ENCODE results near the gene FMN1.

Gene FMN1

GRCh38 chr15:32908872-32909271 lies 285.6 kb downstream of the FMN1 start:
- Histone ChIP-seq H3K27ac (peak overlapping the region in 1 of 21 experiments; percentile 16), H3K4me3 (no peak overlapping the region)

GRCh38 chr15:32908135-32908801 lies 286.2 kb downstream of the FMN1 start:
- no peak overlapping the region for H3K4me3 ChIP-seq
- no peak overlapping the region for H3K27ac ChIP-seq

GRCh38 chr15:32905481-32905880 lies 289.0 kb downstream of the FMN1 start:
- Histone ChIP-seq H3K4me3 (no peak overlapping the region), H3K27ac (no peak overlapping the region)

GRCh38 chr15:32904448-32904847 lies 290.1 kb downstream of the FMN1 start:
- H3K4me3 ChIP-seq = no peak overlapping the region
- H3K27ac ChIP-seq = no peak overlapping the region

GRCh38 chr15:32903591-32904290 lies 290.8 kb downstream of the FMN1 start:
- no peak overlapping the region for H3K4me3 ChIP-seq
- H3K27ac ChIP-seq = no peak overlapping the region

- H3K27ac ChIP-seq = no peak overlapping the region
- H3K4me3 ChIP-seq = no peak overlapping the region
Measured at GRCh38 chr15:32901995-32902394, 292.5 kb downstream of the FMN1 start.

GRCh38 chr15:32901192-32901591 lies 293.3 kb downstream of the FMN1 start:
- H3K27ac ChIP-seq = no peak overlapping the region
- H3K4me3 ChIP-seq = no peak overlapping the region

GRCh38 chr15:32899126-32899596 lies 295.4 kb downstream of the FMN1 start:
- no peak overlapping the region for H3K27ac ChIP-seq
- no peak overlapping the region for H3K4me3 ChIP-seq

- Histone ChIP-seq H3K4me3 (no peak overlapping the region), H3K27ac (no peak overlapping the region)
Measured at GRCh38 chr15:32898414-32898813, 296.1 kb downstream of the FMN1 start.

GRCh38 chr15:32893421-32893820 lies 301.1 kb downstream of the FMN1 start:
- H3K4me3 ChIP-seq = no peak overlapping the region
- H3K27ac ChIP-seq = no peak overlapping the region

GRCh38 chr15:32889214-32889613 lies 305.3 kb downstream of the FMN1 start:
- H3K27ac ChIP-seq = no peak overlapping the region
- H3K4me3 ChIP-seq = no peak overlapping the region

- H3K4me3 ChIP-seq = no peak overlapping the region
- no peak overlapping the region for H3K27ac ChIP-seq
Measured at GRCh38 chr15:32888221-32888761, 306.2 kb downstream of the FMN1 start.

GRCh38 chr15:32887090-32887489 lies 307.4 kb downstream of the FMN1 start:
- Histone ChIP-seq H3K27ac (no peak overlapping the region), H3K4me3 (no peak overlapping the region)

- H3K4me3 ChIP-seq = no peak overlapping the region
- no peak overlapping the region for H3K27ac ChIP-seq
Measured at GRCh38 chr15:32886459-32886858, 308.1 kb downstream of the FMN1 start.

- no peak overlapping the region for H3K27ac ChIP-seq
- no peak overlapping the region for H3K4me3 ChIP-seq
Measured at GRCh38 chr15:32885713-32886112, 308.8 kb downstream of the FMN1 start.

GRCh38 chr15:32884146-32884545 lies 310.4 kb downstream of the FMN1 start:
- no peak overlapping the region for H3K4me3 ChIP-seq
- no peak overlapping the region for H3K27ac ChIP-seq

GRCh38 chr15:32882955-32883354 lies 311.6 kb downstream of the FMN1 start:
- Histone ChIP-seq H3K4me3 (no peak overlapping the region), H3K27ac (no peak overlapping the region)

- Histone ChIP-seq H3K27ac (no peak overlapping the region), H3K4me3 (no peak overlapping the region)
Measured at GRCh38 chr15:32881528-32881927, 313.0 kb downstream of the FMN1 start.

- Histone ChIP-seq H3K27ac (no peak overlapping the region), H3K4me3 (no peak overlapping the region)
Measured at GRCh38 chr15:32880642-32881041, 313.9 kb downstream of the FMN1 start.

GRCh38 chr15:32879980-32880379 lies 314.5 kb downstream of the FMN1 start:
- peak overlapping the region in 1 of 21 experiments; percentile 61 for H3K27ac ChIP-seq
- H3K4me3 ChIP-seq = no peak overlapping the region
